ENCODE results near the gene DAB1.

The DAB1 gene

DNA sequence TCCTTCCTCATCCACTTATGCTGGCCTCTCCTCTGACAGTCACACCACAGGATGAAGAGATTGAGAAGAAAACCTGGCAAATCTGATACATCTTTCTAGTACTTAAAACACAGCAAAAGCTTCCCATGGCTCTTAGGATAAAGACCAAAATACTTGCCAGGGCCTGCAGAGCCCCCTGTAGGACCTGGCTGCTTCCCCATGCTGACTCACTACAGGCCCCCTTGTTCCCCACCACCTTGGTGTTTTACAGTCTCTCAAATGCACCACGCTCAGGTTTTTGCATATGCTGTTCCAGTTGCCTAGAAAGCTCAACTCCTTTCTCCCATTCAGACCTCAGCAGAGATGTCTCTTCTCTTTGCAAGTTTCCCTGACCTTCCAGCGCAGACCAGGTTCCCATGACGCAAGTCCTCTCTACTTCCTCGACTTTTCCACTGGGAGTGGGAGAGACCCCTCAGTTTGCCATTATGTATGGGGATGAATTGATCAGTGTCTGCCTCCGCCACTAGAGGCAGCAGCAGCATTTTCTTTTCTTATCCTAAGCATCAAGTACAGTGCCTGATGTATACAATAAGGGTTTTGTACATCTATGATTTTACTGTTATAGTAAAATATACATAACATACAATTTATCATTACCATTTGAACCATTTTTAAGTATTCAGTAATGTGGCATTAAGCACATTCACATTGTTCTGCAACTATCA is 344.3 kb downstream of the DAB1 start:
- no peak for DNase-seq (ENCODE audit: low read depth in 3 of 3)

DNA sequence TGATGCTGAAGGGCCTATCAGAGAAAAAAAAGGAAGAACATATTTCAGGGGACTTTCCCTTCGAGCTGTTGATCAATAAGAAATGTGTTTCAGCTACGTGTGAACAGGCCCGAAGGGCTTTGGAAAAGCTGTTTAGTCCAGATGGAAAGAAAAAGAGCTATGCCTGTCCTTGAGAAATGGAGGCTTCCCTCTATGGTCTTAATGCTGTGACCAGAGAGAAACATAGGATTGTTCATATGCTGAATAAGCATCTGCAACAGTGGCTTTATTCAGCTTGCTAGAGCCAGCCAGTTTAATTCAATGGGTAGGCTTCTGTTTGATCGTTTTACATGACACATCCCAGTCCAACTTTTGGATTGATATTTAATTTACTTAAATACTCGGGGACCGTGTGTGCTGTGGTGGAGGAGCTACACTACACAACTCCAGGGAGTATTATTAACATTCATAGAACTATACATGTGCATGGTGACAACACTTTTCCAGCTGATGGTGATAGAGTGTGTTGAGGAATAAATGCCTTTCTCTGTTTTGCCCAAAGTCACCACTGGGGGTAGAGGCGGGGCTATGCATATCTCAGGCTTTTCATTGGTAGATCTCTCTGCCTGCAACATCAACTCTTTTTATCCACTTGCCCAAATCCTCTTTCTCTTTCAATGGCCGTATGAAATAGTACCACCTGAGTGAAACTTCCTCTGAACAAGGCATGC is 351.3 kb downstream of the DAB1 start:
- DNase-seq (ENCODE audit: low read depth in 3 of 3), result no peak

DNA sequence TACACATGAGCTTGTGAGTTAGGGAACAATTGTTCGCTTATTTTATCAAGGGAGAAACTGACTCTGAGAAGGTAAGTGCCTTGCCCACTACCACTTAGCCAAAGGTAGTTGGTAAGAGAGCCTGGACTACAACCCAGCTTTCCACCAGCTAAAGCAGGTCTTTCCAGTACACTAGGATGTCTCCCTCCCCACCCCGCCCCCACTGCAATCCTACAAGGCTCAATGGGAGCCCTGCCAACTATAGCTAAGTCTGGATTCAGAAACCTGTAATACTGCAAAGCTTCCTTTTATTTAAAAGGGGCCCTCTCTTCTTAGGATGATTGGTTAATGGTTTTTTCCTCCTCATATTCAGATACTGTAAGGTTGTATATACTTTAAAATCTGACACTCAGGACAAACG is 356.0 kb downstream of the DAB1 start:
- no peak for DNase-seq (ENCODE audit: low read depth in 3 of 3)

DNA sequence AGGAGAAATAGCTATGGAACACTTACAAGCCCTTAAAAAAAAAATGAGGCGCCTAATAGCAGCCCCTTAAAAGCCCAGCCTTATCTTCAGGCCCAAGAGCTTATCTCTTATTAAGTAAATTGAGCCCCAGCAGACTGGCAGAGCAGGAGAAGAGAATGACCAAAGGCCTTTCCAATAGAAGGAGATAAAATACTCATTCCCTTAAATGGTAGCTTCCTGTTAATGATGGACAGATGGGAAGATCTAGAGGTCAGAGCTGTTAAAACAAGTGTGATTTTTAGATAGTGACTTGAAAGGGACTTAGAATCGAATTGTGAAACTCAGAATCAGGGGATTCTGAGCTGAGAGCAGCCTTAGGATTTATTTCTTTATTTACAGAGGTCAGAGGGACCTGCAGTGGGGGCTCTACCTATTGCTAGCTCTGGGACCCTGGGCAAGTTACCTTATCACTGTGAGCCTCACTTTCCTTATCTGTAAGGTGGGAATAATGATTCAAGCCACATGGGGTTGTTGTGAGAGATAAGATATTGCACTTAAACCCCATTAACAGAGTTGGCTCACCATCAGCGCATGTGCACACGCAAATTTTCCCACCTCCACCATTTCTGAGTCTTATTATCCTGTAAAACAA is 356.8 kb downstream of the DAB1 start:
- no peak for DNase-seq (ENCODE audit: low read depth in 3 of 3)

DNA sequence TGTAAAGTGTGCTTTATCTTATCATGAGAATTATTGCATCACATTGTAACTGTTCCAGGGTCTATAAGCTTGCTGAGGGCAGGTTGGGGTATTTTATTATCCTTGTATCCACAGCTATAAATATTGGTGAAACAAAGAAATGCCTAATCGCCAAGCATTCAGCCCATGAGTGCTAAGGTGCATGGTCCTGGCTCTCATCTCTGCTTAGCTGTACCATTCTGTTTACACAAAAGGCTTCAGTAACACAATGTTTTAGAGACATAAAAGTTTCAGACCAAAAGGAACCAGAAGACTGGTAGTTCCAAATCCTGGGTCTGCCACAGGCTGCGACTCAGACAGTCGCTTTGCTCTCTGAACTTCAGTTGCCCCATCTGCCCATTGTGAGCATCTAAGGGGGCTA is 358.4 kb downstream of the DAB1 start:
- DNase-seq (ENCODE audit: low read depth in 3 of 3), result no peak

DNA sequence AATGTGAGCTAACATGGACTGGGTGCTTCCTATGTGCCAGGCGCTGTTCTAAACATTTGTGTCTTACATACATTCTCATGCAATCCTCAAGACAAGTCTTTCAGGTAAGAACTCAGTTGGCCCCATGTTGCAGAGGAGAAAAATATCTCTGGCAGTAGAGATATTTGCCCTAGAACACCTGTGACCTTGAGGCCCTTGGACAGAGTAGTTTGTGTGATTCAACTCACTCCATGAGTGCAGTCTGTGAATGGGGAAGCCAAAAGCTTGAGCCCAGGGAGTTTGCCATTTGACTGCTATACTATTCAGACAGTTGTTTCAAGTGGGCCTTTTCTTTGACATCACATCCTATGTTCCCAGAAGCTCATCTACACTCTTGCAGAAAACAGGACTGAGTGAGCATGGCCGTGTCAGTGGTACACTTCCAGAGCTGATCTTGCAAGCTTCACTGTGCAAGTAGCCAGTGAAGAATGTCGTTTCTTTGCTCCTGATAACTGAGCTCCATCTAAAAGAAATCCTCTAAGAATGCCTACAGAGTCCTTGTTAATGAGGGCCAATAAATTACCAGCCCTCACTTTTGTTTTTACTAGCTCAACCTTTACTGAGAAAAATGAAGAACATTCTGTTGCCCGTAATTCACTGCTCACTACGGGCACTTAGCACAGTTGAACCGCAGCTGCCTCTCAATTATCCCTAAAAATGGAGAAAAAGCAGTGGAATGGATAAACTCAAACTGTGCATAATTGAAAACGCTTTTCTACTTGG is 359.3 kb downstream of the DAB1 start:
- no peak for DNase-seq (ENCODE audit: low read depth in 3 of 3)

DNA sequence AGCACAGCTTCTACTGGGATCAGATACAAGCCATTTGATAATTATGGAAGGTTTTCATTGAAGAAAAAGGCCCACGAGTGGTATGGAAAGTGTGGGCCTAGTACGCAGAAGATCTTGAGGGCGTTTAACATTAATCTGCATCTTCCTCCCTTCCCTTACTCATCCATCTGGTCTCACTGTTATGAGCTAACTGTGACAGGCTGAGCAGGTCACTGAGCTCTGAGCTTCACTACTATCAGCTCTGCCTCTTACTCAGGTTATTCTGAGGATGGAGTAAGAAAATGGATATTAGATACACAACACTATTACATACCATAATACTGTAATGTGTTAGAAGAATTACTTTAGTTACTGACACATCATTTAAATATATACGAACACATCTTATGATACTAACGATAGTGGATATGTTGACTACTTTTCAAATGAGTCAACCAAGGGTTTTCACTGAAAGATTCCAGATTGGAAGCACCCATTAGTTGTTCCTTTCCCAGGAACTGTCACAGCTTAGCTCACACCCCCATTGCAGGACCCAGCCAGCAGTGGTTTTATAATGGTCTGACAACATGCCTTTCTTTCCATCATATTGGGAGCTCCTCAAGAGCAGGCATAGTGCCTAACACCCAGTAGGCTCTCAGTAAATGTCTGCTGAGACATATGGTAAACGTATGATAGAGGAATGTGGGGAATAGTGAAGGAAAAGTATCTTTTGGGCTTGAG is 360.3 kb downstream of the DAB1 start:
- no peak for DNase-seq (ENCODE audit: low read depth in 3 of 3)

DNA sequence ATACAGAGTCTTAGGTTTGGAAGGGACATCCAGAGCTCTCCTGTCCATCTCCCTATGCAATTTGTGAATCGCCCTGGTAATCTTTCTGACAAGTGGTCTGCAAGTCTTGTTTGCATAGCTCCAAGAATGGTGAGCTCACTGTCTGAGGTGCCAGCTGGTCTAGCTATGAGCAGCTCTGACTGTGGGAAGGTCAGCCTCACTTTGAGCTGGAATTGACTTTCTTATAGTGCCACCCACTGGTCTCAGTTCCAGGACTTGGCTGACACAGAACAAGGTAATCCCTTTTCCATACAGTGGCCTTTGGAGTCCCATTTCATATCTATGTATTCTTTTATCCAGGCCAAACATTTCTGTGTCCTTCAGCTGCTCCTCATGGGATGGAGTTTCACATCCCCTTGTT is 362.5 kb downstream of the DAB1 start:
- no peak for DNase-seq (ENCODE audit: low read depth in 3 of 3)

DNA sequence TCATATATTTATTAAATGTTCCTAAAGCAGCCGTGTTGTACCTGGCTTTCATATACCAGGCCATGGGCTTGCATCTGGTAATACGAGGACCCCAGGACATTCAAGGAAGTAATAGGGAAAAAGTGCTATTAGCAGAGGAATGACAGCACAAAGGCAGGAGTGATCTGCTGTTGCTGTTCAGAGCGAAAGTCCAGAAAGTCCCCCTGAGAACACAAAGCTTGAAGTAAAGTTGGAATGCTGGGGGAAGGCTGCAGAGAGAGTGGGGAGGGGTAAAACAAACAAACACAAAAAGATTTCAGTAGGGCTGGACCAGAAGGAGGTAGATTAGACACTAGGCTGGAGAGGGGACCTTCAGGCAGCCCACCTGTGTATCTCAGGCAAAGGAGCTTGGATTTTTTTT is 363.4 kb downstream of the DAB1 start:
- no peak for DNase-seq (ENCODE audit: low read depth in 3 of 3)

DNA sequence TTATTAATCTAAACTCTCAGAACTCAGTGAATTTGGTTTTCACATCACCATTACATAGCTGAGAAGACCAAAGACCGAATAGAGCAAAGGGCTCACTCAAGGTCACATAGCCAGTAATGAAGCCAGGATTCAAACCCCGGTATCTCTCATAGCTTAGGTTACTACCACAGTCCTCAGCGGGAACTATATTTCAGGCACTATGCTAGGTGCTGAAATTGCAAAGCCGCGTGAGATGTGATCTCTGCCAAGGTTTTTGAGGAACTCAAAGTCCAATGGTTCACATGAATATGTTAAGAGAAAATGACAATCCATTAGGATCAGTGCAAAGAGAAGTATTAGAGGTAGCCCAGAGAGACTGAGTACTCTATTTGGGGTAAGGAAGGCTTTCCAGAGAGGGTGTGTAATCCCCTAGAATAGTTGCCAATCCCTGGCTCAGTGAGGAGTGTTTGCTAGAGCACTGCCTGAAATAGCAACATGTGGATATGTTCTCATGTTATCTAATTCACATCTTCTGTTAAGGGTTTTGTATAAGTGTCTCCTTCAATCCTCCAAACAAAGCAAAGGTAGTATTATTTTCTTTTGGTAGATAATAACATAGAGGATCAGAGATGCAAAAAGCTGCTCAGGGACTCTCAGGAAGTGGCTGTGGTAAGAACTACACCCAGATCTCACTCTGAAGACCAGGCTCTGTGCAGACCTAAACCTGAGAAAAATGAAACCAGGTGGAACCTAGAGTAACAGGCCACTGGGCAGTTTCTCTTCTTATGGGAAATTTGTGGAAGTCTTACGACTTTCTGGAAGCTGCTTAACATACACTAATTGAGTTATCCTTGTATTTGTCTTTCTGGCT is 365.0 kb downstream of the DAB1 start:
- DNase-seq (ENCODE audit: low read depth in 3 of 3), result no peak

DNA sequence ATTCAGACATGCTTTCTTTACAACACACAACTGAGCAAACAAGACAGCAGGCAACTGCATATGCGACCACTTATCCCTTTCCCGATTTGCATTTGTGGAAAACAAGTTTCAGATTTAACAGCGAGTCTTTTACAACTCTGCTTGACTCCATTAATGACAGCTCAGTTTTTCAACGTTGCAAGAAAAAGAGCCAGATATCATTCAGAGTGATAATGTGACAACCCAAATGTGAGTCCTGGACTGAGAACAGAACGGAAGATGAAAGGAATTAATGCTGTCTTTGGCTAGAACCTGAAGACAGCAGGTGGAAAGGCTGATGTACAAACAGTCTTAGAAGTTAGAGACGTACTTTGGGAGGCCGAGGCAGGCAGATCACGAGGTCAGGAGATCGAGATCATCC is 375.0 kb downstream of the DAB1 start:
- no peak for DNase-seq (ENCODE audit: low read depth in 3 of 3)

DNA sequence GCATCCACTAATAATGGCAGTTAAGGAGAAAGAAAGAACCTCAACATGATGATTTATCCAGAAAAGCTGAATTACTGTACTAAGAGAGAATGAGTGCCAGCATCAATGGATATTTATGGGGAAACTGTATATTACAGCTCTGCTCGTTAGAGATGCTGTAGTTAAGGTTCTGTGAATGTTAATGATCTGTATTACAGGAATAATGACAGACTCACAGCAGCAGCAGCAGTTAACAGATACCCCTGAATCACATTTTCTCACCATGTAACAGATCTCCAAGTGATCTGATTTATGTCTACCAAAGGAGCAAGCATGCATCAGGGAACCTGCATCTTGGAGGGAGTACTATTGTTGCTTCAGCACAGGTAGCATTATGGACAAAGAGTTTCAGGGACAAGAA is 377.4 kb downstream of the DAB1 start:
- no peak for DNase-seq (ENCODE audit: low read depth in 3 of 3)

DNA sequence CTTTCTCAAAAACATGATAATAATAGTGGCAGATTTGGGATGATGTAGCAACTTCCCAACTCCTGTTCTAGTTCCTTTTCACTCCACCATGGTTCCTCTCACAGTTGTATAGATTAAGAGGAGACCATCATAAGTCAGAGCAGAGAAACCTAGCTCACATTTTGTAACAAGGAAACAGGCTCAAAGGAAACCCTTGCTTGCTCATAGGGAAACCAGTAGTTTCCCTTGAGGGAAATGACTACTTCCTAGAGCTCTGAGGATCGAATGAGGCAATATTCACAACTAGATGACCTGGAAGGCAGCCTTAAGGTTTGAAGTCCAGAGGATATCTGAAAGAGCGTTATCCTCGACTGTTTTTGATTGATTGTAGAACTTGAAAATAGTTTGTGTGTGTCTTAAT is 382.0 kb downstream of the DAB1 start:
- DNase-seq (ENCODE audit: low read depth in 3 of 3), result no peak

DNA sequence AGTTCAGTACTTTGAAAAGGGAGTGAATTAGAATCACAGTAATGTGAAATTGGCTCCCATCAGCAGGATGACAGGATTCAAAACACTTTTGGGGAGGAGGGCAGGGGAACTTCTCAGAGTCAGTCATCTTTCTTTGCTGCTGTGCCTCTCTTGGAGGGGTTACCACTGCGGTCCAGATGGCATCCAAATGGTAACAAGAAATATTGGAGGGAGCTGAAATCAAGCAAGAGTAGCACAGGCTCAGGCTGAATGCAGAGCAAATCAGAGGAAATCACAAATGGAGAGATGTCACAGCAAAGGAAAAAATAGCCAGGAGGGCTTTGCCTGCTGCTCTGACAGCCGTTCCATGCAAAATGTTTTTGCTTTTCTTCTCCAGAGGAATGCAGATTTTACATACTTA is 383.0 kb downstream of the DAB1 start:
- DNase-seq (ENCODE audit: low read depth in 3 of 3), result no peak

DNA sequence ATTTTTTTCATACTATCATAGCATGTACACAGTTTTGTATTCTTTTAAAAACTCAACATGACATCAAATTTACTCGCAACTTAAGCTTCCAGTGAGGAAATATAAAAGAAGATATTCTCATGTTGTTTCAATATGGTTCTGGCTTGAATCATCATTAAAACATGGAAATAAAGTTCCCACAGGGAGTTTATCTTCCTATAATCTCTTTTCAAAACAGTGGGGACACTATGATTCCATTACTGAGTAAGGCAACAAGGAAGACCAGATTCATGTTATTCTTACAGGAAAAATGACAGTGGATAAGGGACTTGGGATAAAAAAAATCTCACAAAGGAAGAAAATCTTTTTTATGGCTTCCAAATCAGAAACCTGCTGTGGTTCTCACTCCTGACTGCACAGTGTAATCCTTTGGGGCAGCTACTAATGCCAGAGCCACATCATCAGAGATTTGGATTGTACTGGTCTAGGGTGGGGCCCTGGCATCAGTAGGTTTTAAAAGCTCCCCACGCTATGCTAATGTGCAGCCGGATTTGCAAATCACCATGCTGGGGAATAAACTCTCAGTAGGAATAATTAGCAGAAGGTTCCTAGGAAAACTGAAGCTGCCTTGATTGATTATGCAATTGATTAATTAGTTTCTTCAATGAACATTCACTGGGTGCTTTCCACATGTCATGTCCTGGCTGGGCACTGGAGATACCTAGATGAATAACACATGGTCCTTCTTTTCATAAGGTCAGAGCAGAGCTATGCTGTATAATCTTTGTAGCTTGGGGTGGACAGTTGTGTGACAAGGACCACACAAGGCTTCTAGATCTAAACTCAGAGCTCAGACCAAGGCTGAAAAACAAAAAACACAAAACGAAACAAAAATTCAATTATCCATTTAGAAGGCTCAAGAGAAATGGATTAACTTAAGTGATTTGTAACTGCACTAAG is 386.9 kb downstream of the DAB1 start:
- DNase-seq (ENCODE audit: low read depth in 3 of 3), result no peak

DNA sequence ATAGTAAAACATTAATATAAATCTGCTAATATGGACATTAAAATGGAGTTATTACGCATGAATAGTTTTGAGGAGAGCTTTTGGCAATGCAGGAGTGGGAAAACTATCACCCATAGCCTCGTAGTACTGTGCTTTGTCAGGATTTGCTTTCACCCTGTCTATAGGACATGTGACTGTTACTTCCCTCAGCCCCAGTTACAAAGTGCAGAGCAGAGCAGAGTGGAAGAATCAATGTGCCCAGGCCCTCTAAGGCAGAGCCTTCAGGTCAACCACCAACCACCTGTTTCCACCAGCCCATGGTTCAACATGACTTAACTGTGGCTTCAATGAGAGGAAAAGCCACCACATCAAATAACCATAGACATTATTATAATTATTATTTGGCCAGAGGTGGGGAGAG is 389.1 kb downstream of the DAB1 start:
- no peak for DNase-seq (ENCODE audit: low read depth in 3 of 3)

DNA sequence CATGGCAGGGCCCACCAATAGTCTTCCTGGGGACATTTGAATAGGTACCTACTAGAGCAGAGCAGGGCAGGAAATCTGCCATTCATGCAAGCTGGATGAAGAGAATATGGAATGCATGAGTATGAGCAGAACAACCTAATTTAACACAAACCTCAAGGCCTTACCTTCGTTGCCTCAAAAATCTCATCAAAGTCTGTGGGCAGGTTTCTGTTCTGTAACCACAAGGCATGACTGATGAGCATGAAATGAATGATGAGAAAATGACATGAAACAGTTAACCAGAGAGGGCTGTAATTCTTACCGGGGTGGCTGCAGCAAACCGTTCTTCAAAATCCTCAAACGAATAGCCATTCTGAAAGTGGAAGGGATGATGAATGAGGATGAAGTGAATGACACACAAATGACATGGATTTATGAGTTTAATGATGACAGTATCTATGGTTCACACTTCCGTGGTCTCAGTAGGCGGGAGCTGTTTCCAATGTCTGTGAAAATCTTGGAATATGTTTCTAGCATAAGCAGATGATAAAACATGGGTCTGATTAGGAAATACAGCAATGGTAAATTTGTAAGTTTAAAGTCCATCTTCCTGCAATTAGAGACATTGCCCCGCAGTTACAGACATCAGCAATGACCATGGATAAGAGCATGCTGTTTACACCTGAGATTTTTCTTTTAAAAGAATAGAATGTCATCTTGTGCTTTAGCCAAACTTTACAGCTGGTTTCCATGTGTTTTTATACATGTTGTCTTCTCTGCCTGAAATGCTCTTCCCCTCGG is 390.4 kb downstream of the DAB1 start:
- DNase-seq (ENCODE audit: low read depth in 3 of 3), result no peak

DNA sequence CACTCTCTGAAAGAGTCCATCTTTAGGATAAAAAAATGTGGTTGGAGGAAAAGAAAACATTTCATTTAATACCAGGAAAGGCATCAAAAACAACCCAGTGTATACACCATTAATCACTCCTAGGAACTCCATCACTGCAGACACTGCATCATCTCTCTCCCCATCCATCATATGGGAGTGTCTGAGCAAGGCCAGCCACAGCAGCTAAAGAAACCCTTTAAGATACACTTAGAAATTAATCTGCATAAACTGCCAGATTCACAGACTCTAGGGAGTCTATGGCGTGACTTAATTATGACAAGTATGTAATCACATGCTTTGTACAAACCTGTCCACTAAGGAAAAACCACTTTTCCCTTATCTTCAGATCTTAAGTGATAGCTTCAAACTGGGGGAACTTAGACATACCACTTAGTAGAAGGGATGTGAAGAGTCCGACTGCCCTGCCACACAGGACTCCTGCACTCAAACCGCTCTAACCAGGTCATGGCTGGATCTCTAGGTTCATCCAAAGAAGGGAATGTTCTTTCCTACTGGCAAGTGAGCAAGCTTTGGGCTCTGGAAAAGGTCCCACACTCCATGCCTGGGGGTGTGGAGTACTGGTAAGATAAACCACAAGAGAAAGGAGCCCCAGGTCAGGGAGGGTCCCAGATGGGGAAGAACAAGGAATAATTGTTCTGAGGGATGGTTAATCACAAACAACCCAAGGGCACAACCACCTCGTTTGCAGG is 397.1 kb downstream of the DAB1 start:
- DNase-seq (ENCODE audit: low read depth in 3 of 3), result no peak

All from stimulated activated CD4-positive, alpha-beta T cell treated with anti-CD3 and anti-CD28 coated beads, TNF-alpha, amount 100 ng/mL, for 4 hours (primary cell).